NCI-H1694 (cell line): ENCODE results near the gene CACNA1G.

Experiments used
- DNase-seq: peaks from one replicate; lab custom pipeline; 2025; lab: John Stamatoyannopoulos, UW

Gene CACNA1G

GRCh38 chr17:50651661-50652060, 91.1 kb downstream of the CACNA1G start:
- no peak for DNase-seq

- no peak for DNase-seq
Observed at GRCh38 chr17:50653738-50654137, 93.2 kb downstream of the CACNA1G start.

- no peak for DNase-seq
Observed at GRCh38 chr17:50656509-50656908, 96.0 kb downstream of the CACNA1G start.

GRCh38 chr17:50657054-50657453, 96.5 kb downstream of the CACNA1G start:
- DNase-seq = no peak

DNA sequence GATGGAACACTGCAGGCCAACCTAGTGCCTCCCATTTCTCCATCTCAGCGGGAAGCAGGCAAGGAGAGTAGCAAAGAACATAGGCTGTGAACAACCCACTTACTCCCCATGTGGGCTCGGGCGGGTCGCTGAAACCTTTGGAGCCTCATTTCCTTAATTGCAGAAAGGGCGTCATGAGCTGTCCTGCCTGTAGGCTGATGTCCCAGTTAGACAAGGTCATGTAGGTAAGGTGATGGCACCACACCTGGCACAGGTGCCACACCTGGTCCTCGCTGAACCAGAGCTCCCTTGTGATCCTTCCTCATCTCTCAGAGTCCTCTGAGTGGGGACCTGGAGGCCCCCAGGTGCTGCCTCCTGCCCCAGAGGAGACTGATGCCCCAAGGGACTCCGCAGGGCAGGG, 97.1 kb downstream of the CACNA1G start:
- DNase-seq = no peak

DNA sequence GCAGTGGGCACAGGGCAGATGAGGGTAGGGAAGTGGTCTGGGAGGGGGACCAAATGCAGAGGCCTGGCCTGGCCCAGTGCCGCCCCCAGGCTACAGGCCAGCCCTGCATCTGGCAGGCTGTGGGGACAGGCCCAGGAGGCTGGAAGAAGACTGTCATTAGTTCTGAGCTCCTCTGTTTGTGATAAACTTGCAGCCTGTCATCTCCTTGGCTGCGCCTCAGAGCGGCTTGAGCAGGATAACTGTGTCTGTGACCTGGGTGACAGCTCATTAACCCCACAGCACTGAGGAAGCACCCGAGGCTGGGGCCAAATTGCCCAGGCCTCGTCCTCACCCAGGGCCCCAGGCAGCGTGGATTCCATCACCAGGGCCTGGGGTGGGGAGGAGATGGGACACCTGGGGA, 98.1 kb downstream of the CACNA1G start:
- DNase-seq = no peak

DNA sequence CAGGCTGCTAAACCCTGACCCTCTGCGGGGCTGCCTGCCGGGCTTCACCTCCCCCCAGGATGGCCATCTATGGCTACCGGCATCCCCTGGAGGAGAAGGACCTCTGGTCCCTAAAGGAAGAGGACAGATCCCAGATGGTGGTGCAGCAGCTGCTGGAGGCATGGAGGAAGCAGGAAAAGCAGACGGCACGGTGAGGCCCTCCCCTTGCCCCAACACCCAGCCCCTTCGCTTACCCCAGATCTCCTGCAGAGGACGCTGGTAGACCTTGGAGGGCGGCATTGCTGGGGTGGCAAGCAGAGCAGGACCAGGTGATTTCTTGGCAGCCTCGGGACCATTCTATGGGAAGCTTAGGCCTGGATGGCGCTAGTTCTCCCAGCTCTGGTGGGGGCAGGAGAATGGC, 98.7 kb downstream of the CACNA1G start:
- DNase-seq = no peak

- no peak for DNase-seq
Observed at GRCh38 chr17:50660042-50660886, 99.7 kb downstream of the CACNA1G start.

DNA sequence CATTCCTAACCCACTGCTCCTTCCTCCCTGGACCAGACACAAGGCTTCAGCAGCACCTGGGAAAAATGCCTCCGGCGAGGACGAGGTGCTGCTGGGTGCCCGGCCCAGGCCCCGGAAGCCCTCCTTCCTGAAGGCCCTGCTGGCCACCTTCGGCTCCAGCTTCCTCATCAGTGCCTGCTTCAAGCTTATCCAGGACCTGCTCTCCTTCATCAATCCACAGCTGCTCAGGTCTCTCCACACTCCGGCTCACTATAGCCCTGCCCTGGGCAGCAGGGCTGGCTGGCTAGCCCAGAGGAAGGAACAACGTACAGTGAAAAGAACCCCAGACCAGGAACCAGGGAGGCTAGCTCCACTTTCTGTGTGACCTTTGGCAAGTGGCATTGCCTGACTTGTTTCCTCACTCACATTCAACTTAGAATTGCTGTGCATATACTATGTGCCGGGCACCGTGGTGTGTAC, 100.4 kb downstream of the CACNA1G start:
- DNase-seq = no peak

DNA sequence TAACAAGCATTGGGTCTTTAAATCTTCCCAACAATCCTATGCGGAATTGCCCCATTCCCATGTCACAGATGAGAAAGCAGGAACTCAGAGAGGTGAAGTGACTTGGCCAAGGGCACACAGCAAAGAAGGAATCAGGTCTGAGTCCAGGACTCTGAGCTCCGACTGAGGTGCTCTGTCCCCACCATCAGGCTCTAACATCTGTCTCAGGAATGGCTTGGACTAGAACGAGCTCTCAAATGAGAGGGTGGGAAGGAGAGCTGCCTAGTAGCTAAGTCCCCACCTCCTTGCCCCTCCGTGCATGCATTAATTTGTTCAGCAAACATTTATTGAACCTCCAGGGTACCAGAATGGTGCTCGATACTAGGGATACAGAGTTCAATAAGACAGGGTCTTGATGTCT, 100.8 kb downstream of the CACNA1G start:
- DNase-seq = no peak

DNA sequence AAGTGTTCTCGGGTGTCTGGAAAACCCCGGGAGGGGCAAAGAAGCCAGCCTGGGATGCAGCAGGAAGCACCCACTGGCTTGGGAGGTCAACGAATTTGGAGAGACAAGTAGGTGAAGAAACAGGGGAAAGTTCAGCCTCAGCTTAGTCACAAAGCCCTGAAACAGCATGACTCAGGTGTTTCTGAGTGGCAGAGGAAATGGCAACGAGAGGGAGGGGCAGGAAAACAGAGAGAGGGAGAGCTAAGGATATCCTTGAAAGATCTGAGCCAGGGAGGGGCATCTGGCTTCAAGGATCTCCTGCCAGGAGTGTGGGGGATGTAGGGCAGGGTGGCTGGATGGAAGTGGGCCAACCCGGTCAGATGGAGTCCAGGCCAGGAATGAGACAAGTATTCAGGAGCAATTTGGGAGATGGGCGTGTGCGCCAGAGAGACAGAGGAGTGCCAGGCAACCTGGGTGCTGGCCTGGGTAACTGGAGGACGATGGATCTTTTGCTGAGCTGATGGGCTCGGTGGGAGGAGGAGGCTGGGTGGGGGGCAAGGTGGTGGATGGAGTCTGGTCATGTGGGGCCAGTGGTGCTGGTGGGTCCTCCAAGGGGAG, 101.4 kb downstream of the CACNA1G start:
- DNase-seq = no peak

DNA sequence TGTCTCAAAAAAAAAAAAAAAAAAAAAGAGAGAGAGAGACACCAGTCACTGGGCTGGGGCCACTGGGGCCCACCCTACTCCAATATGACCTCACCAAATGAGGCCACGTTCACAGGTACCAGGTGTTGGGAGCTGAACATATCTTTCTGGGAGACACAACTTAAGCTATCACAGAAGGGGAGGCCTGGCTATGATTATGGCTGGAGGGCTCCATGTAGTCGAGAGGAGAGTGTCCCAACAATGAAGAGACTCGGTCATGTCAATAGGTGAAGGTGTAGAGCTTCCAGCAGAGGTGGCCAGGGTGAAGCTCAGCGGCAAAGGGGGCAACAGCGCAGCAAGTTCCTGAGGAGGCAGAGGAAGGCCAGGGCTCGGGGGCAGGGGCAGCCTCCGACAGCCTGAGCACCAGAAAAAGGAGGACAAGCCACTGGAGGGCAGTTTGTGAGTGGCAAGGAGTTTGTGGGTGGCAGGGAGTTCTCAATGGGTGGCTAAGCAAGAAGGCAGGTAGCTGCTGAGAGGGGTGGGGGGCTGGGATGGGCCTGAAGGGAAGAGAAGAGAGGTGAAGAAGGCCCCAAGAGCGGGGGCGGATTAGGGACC, 102.2 kb downstream of the CACNA1G start:
- no peak for DNase-seq

- no peak for DNase-seq
Observed at GRCh38 chr17:50663812-50664374, 103.4 kb downstream of the CACNA1G start.

- no peak for DNase-seq
Observed at GRCh38 chr17:50664788-50665458, 104.4 kb downstream of the CACNA1G start.

- no peak for DNase-seq
Observed at GRCh38 chr17:50665838-50666237, 105.3 kb downstream of the CACNA1G start.

DNA sequence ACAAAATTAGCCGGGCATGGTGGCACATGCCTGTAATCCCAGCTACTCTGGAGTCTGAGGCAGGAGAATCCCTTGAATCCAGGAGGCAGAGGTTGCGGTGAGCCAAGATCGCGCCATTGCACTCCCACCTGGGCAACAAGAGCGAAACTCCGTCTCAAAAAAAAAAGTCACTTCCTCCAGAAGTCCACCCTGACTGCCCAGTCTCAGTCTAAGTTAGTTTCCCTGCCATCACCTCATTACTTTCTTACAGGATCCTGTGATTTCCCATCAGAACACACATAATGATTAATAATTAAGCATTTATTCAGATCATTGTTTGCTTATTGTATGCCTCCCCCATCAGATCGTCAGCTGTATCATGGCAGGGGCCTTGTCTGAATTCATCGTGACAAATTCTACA, 105.8 kb downstream of the CACNA1G start:
- DNase-seq = no peak

DNA sequence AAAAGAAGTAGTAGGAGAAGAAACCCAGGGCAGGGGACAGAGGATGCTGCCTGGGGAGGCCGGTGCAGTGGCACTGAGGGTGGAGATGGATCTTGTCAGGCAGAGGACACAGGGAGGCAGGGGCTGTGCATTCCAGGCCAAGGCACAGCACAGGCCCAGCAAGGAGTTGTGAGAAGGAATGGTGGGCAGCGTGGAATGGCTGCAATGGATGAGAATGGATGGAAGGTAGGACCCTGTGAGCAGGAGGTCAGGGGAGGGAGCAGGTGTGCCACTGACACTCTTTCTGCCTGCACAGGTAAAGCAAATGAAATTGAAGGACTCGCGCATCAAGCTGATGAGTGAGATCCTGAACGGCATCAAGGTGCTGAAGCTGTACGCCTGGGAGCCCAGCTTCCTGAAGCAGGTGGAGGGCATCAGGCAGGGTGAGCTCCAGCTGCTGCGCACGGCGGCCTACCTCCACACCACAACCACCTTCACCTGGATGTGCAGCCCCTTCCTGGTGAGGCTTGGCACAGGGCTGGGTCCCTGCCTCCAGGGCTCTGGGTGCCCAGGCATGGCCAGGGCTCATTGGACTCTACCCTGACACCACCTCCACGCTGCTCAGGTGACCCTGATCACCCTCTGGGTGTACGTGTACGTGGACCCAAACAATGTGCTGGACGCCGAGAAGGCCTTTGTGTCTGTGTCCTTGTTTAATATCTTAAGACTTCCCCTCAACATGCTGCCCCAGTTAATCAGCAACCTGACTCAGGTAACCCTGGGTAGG, 106.9 kb downstream of the CACNA1G start:
- DNase-seq = no peak

DNA sequence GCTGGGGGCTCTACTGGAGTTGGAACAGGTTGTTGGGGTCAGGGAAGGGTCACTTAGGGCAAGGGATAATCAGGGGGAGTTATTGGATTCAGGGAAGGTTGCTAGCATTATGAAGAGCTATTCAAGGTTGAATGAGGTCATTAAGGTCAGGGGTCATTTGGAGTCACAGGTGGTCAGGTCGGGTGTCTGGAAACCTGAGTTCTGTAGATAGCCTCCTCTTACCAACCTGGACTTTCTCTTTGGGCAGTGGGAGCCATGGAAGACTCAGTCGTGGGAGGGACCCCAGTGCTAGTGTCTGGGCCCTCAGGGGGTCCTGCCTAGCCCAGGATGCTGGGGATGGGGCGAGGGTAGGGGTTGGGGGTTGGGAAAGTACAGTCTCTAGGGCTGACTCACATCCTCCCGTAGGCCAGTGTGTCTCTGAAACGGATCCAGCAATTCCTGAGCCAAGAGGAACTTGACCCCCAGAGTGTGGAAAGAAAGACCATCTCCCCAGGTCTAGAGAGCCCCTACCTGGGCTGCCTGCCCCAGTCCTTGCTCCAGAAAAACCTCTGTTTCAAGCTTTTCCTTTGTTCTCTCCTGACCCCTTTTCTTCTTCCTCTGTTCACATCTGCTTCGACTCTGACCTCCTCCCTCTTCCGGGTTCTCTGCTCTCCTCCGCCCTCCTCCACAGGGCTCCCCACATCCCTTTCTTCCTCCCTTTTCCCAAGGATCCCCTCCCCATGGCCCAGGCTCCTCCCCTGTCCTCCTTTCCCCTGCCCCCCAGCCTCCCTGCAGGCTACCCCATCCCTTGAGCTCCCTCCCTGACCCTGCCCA, 107.7 kb downstream of the CACNA1G start:
- no peak for DNase-seq

DNA sequence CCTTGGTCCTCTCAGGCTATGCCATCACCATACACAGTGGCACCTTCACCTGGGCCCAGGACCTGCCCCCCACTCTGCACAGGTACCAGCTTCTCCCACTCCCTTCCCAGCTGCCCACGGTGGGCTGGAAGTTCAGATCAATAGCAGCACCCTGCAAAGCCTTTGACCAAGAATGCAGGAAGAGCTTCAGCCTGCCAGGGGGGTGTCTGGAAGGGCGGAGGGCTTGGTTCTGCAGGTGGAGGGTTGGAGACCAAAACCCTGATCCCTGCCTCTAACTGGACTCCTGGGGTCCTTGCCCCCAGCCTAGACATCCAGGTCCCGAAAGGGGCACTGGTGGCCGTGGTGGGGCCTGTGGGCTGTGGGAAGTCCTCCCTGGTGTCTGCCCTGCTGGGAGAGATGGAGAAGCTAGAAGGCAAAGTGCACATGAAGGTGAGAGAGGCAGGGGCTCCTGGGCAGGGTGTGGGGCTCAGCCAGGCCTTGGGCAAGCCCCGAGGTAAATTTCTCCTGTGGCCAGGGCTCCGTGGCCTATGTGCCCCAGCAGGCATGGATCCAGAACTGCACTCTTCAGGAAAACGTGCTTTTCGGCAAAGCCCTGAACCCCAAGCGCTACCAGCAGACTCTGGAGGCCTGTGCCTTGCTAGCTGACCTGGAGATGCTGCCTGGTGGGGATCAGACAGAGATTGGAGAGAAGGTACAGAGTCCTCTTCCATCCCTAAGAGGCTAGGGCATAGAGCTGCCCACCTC, 108.5 kb downstream of the CACNA1G start:
- no peak for DNase-seq

- no peak for DNase-seq
Observed at GRCh38 chr17:50672071-50672470, 111.6 kb downstream of the CACNA1G start.
